ENCODE measurements around the gene DPCD.

DNA sequence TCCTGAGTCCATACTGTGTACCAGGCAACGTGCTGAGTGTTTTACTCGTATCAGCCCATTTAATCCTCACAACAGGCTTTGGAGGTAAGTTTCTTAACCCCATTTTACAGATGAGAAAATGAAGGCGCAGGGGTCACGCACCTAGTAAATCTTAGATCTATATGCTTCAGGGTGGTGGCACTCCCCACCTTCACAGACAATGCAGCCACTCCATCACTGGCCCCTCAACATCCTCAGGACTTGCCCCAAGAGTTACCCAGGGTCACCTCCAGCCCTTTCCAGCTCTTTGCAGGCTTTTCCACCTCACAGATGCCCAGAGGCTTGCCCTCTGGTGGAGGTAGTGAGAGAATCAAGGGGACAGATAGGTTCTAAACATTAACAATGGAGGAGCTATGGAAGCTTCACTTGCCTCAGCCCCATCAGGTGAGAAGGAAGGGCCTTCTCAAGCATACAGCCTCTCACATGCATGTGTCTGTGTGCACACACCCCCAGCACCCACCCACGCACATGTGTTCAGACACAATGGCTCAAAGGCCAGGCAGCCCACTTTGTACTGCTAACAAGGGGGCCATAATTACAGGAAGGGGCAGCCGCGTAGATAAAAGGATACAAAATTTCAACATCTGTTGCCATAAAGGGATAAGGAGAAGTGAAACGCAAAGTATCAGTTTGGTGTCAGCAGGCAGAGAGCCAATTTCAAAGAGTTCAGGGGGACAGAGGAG, 29.1 kb downstream of the DPCD start:
- TF ChIP-seq, protein P1, sequence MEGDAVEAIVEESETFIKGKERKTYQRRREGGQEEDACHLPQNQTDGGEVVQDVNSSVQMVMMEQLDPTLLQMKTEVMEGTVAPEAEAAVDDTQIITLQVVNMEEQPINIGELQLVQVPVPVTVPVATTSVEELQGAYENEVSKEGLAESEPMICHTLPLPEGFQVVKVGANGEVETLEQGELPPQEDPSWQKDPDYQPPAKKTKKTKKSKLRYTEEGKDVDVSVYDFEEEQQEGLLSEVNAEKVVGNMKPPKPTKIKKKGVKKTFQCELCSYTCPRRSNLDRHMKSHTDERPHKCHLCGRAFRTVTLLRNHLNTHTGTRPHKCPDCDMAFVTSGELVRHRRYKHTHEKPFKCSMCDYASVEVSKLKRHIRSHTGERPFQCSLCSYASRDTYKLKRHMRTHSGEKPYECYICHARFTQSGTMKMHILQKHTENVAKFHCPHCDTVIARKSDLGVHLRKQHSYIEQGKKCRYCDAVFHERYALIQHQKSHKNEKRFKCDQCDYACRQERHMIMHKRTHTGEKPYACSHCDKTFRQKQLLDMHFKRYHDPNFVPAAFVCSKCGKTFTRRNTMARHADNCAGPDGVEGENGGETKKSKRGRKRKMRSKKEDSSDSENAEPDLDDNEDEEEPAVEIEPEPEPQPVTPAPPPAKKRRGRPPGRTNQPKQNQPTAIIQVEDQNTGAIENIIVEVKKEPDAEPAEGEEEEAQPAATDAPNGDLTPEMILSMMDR (IDR thresholded peaks at IDR 0.05): no peak
- TF ChIP-seq POLR2A (IDR thresholded peaks at IDR 0.05; ENCODE audit: low read depth) (no peak), POLR2AphosphoS5 (IDR thresholded peaks at IDR 0.05) (no peak), EP300 (IDR thresholded peaks at IDR 0.05) (no peak)
